Neural progenitor cell (in vitro differentiated cells): ENCODE data around the gene PRDM10.

Experiments used
- EZH2phosphoT487 ChIP-seq: fragments of 200-600 bp; sonication (generic); IDR thresholded peaks from 2 replicates; pipeline ENCODE4 v1.6.1; 2017; ENCODE audit warnings: antibody characterized with exemption
- TF ChIP-seq, protein P1 (sequence below): fragments of 200-600 bp; sonication (generic); IDR thresholded peaks from 2 replicates; pipeline ENCODE4 v1.5.1; 2017; ENCODE audit warnings: antibody characterized with exemption, mild to moderate bottlenecking

DNA sequence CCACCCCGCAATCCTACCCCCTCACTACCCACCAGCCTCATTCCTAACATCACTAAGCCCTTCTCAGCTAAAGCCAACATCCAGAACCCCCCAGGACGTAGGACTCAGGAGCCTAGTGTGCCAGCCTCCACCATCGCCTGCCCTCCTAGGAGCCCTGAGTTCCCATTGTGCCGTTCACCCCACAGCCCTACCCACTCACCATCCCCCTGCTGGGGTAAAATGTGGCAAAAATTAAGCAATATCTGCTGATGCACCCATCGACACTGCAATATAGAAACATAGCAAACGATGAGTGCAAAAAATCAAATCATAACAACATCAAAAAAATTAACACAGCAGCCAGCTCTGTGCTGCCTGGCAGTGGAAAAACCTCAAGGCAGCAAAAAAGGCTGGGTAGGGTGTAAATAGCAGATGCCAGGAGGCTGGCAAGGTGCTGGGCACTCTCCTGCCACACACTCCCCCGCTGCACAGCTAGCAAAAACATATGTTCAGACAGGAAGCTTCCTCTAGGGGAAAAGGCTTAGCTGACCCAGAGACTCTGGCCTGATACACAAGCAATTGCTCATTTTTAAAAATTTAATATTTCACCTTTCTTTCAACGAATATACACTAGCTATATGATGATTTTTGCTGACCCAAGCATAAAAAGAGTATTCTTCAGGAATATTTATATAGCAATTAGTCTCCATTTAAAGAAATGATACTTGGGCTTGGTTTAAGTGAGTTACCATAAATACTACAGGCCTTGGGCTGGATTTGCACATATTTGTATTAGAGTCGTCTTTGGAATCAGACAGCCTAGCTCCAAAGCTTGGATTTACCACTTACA, 33.8 kb downstream of the PRDM10 start:
- TF ChIP-seq, protein P1, sequence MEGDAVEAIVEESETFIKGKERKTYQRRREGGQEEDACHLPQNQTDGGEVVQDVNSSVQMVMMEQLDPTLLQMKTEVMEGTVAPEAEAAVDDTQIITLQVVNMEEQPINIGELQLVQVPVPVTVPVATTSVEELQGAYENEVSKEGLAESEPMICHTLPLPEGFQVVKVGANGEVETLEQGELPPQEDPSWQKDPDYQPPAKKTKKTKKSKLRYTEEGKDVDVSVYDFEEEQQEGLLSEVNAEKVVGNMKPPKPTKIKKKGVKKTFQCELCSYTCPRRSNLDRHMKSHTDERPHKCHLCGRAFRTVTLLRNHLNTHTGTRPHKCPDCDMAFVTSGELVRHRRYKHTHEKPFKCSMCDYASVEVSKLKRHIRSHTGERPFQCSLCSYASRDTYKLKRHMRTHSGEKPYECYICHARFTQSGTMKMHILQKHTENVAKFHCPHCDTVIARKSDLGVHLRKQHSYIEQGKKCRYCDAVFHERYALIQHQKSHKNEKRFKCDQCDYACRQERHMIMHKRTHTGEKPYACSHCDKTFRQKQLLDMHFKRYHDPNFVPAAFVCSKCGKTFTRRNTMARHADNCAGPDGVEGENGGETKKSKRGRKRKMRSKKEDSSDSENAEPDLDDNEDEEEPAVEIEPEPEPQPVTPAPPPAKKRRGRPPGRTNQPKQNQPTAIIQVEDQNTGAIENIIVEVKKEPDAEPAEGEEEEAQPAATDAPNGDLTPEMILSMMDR: no peak
- TF ChIP-seq EZH2phosphoT487: no peak
